K562 (cell line): Measurements from ENCODE around the gene SRSF1. TPM values are rescaled to one million over a fixed set of nuclear protein-coding genes. Genes with fewer than 3 reads are reported as not detected.

Experiments
- ATAC-seq: fragments of 200-7000 bp; cut with Tn5 transposase; 3 replicates; pipeline ENCODE4 v1.9.1; 2020; ENCODE audit warnings: moderate library complexity
- BruUV-seq: library from RNA; stranded (reverse); fragments of 400-500 nt; replicated peaks from 2 replicates; lab custom pipeline; 2021; lab: Mats Ljungman, UMichigan
- CTCF ChIA-PET: fragments of 300-600 bp; formaldehyde crosslinking; extraction: SDS; loops from one replicate; lab custom pipeline; 2021; ENCODE audit warnings: low intra/inter-chr PET ratio; lab: Yijun Ruan, JAX
- POLR2A ChIA-PET: fragments of 300-600, 350-650 bp; sonication (Branson Sonifier 250); formaldehyde crosslinking; extraction: SDS; loops from one replicate; lab custom pipeline; 2021; ENCODE audit warnings: antibody characterized with exemption, inconsistent platforms; lab: Yijun Ruan, JAX
- DNase-seq, 4 experiments: peaks; one replicate each; pipeline versions ENCODE4 v3.0.0 to v3.0.0-alpha.2; 2011 to 2018; ENCODE audit warnings: low spot score in 3 of 4, mixed read lengths in 3 of 4; ENCODE audit errors: extremely low read depth in 1 of 4
- FAIRE-seq: peaks from 2 replicates; lab custom pipeline; 2011; peaks lifted over from hg19 to GRCh38; lab: Jason Lieb, UNC
- H2AFZ ChIP-seq: 2 replicates; pipeline ENCODE4 v1.6.0; 2011; ENCODE audit warnings: low read depth, low read length, control low read depth, inconsistent platforms
- H3K27ac ChIP-seq: fragments of 200-600 bp; 3 replicates; pipeline ENCODE4 v1.8.0; 2011; ENCODE audit warnings: low read depth, mild to moderate bottlenecking, control low read depth, inconsistent platforms, low read length, moderate library complexity, mixed read lengths; ENCODE audit errors: extremely low read depth
- H3K27me3 ChIP-seq, 2 experiments: fragments of 300-600 bp in 1 of 2; 2 replicates in 1 of 2; 3 replicates in 1 of 2; pipeline versions ENCODE4 v1.6.0 to v1.8.0; 2011; ENCODE audit warnings: inconsistent platforms in 2 of 2, low read length in 2 of 2, mild to moderate bottlenecking in 1 of 2, mixed read lengths in 1 of 2, moderate library complexity in 1 of 2; ENCODE audit not compliant: control insufficient read depth in 2 of 2, insufficient read depth in 2 of 2
- H3K36me3 ChIP-seq: fragments of 300-600 bp; 3 replicates; pipeline ENCODE4 v1.8.0; 2011; ENCODE audit warnings: mild to moderate bottlenecking, low read length, inconsistent platforms; ENCODE audit not compliant: control insufficient read depth, insufficient read depth
- H3K4me1 ChIP-seq, 2 experiments: fragments of 200-600 bp in 1 of 2; replicated peaks in 1 of 2; 2 replicates in 1 of 2; 3 replicates in 1 of 2; pipeline versions ENCODE4 v1.5.1 to v1.8.0; 2011; ENCODE audit warnings: inconsistent platforms in 2 of 2, low read length in 2 of 2, mild to moderate bottlenecking in 1 of 2, mixed read lengths in 1 of 2, moderate library complexity in 1 of 2; ENCODE audit not compliant: control insufficient read depth in 2 of 2, insufficient read depth in 2 of 2
- H3K4me2 ChIP-seq: 2 replicates; pipeline ENCODE4 v1.6.1; 2011; ENCODE audit warnings: low read length, control low read depth, inconsistent platforms, mixed read lengths; ENCODE audit not compliant: insufficient read depth
- H3K4me3 ChIP-seq: fragments of 200-600 bp; sonication (generic), shearing (Covaris generic); 2 replicates; pipeline ENCODE4 v1.5.1; 2016; ENCODE audit warnings: control low read depth, inconsistent platforms
- H3K79me2 ChIP-seq: fragments of 200-600 bp; 3 replicates; pipeline ENCODE4 v1.8.0; 2011; ENCODE audit warnings: low read length, inconsistent platforms; ENCODE audit not compliant: control insufficient read depth, insufficient read depth
- H3K9ac ChIP-seq, 2 experiments: 2 replicates each; pipeline versions ENCODE4 v1.6.0 to v1.6.1; 2011; ENCODE audit warnings: low read depth in 2 of 2, low read length in 2 of 2, control low read depth in 1 of 2, inconsistent platforms in 1 of 2, mild to moderate bottlenecking in 1 of 2, mixed read lengths in 1 of 2; ENCODE audit not compliant: insufficient read depth in 1 of 2
- H3K9me1 ChIP-seq: one replicate; pipeline ENCODE4 v1.6.0; 2011; ENCODE audit warnings: inconsistent platforms, mild to moderate bottlenecking, low read length, moderate library complexity; ENCODE audit not compliant: control insufficient read depth, insufficient read depth
- H3K9me3 ChIP-seq: replicated peaks from 2 replicates; pipeline ENCODE4 v1.5.1; 2011; ENCODE audit warnings: low read depth, low read length, inconsistent platforms; ENCODE audit not compliant: control insufficient read depth, insufficient read depth
- H4K20me1 ChIP-seq: replicated peaks from 2 replicates; pipeline ENCODE4 v1.6.1; 2011; ENCODE audit warnings: low read length, inconsistent platforms, mixed read lengths; ENCODE audit not compliant: control insufficient read depth, insufficient read depth
- ERF ChIP-seq: fragments of 450-650 bp; formaldehyde crosslinking; IDR thresholded peaks from 2 replicates; pipeline ENCODE4 v1.4.0; 2020; ENCODE audit warnings: mild to moderate bottlenecking, mixed read lengths
- FOXP4 ChIP-seq: sonication (generic); formaldehyde crosslinking; IDR thresholded peaks from 2 replicates; pipeline ENCODE4 v1.8.0; 2022; ENCODE audit warnings: mild to moderate bottlenecking, missing genetic modification reagents, borderline replicate concordance
- HDGF ChIP-seq: fragments of 450-650 bp; IDR thresholded peaks from 2 replicates; pipeline ENCODE4 v1.6.1; 2016
- MITF ChIP-seq: IDR thresholded peaks from 2 replicates; pipeline ENCODE4 v1.6.1; 2014; ENCODE audit warnings: antibody characterized with exemption
- NEUROD1 ChIP-seq: fragments of 150-350 bp; IDR thresholded peaks from 2 replicates; pipeline ENCODE4 v1.6.1; 2014; ENCODE audit warnings: borderline replicate concordance, low read length, low read depth; ENCODE audit not compliant: partially characterized antibody
- NONO ChIP-seq, 2 experiments: fragments of 200-400 bp in 1 of 2; fragments of 450-650 bp in 1 of 2; formaldehyde crosslinking in 1 of 2; IDR thresholded peaks; 2 replicates each; pipeline ENCODE4 v1.6.1; 2017; ENCODE audit warnings: low read depth in 2 of 2, mild to moderate bottlenecking in 2 of 2, moderate library complexity in 2 of 2, low read length in 1 of 2
- SP1 ChIP-seq: sonication (generic); formaldehyde crosslinking; IDR thresholded peaks from 2 replicates; pipeline ENCODE4 v1.8.1; 2022; ENCODE audit warnings: mild to moderate bottlenecking, missing genetic modification reagents
- ZC3H4 ChIP-seq: sonication (generic); formaldehyde crosslinking; IDR thresholded peaks from 2 replicates; pipeline ENCODE4 v1.9.0; 2021; ENCODE audit warnings: missing genetic modification reagents, borderline replicate concordance
- ZNF146 ChIP-seq: IDR thresholded peaks from one replicate; pipeline ENCODE4 v1.6.1; 2018; ENCODE audit warnings: missing compliant biosample characterization; ENCODE audit not compliant: unreplicated experiment
- ZNF239 ChIP-seq: fragments of 250-450 bp; sonication (Bioruptor Pico); IDR thresholded peaks from 2 replicates; pipeline ENCODE4 v1.4.0; 2020; ENCODE audit warnings: mild to moderate bottlenecking
- ZNF311 ChIP-seq: fragments of 250-450 bp; sonication (Bioruptor Pico); IDR thresholded peaks from 2 replicates; pipeline ENCODE4 v1.4.0; 2020; ENCODE audit warnings: mild to moderate bottlenecking, moderate library complexity
- ZNF583 ChIP-seq: fragments of 250-450 bp; sonication (Bioruptor Pico); IDR thresholded peaks from 2 replicates; pipeline ENCODE4 v1.4.0; 2020
- ZNF740 ChIP-seq, 3 experiments: fragments of 200-800 bp in 1 of 3; sonication (Bioruptor generic) in 1 of 3; sonication (generic) in 1 of 3; formaldehyde crosslinking in 1 of 3; IDR thresholded peaks; 2 replicates each; pipeline versions ENCODE4 v1.6.1 to v1.8.0; 2016 to 2022; ENCODE audit warnings: mild to moderate bottlenecking in 2 of 3, missing compliant biosample characterization in 2 of 3, missing genetic modification characterization in 2 of 3, missing genetic modification reagents in 1 of 3
- WGBS: fragments of 100-300 bp; shearing (Covaris generic); methylation state at CpG from one replicate; pipeline ENCODE4 v1.1.6; 2016; ENCODE audit warnings: low coverage, mixed read lengths; ENCODE audit not compliant: insufficient coverage; ENCODE audit errors: missing lambda C conversion rate; 5-methylcytosine and 5-hydroxymethylcytosine counted together
- in situ Hi-C: fragments of 300-500 bp; cut with MboI; formaldehyde crosslinking; loops from 4 replicates; pipeline ENCODE4 v1.15.0; 2018; ENCODE audit warnings: inconsistent platforms, mixed read lengths
- intact Hi-C: fragments of 100-400 bp; cut with micrococcal nuclease; formaldehyde crosslinking; loops from 2 replicates; pipeline ENCODE4 v1.14.2; 2022
- polyA plus RNA-seq, 8 experiments: library from polyadenylated mRNA; depleted of rRNA in 4 of 8; stranded (reverse) in 5 of 8; unstranded in 3 of 8; fragments of >200 nt; fragmentation: Nextera tagmentation in 2 of 8; fragmentation: Illumina TruSeq in 1 of 8; extraction: Ambion mirVana in 2 of 8; extraction: Trizol in 1 of 8; gene quantifications; 2 replicates each; pipeline versions ENCODE4 v1.2.1 to v1.2.3, GENCODE V29; 2011 to 2014; ENCODE audit warnings: inconsistent platforms in 1 of 8, missing spikeins in 1 of 8
- total RNA-seq, 7 experiments: library from RNA; depleted of rRNA in 6 of 7; stranded (reverse); fragments of >200 nt in 6 of 7; fragmentation: Illumina TruSeq in 2 of 7; extraction: Trizol in 2 of 7; gene quantifications; 2 replicates each; pipeline versions ENCODE4 v1.2.1 to v1.2.3, GENCODE V29; 2011 to 2021; ENCODE audit warnings: low replicate concordance in 1 of 7
- TF ChIP-seq, protein P1 (sequence below): fragments of 250-450 bp; sonication (Bioruptor Pico); IDR thresholded peaks from 2 replicates; pipeline ENCODE4 v1.4.0; 2020; ENCODE audit warnings: borderline replicate concordance
- TF ChIP-seq, protein P2 (sequence below): sonication (generic); formaldehyde crosslinking; IDR thresholded peaks from 2 replicates; pipeline ENCODE4 v1.8.0; 2022; ENCODE audit warnings: mild to moderate bottlenecking, low read depth, missing genetic modification reagents

SRSF1 gene
- total and polyA plus RNA-seq, 9 of the 15 experiments (the other 6 are each of a cell fraction or from before 2014, with no cell fraction given): 77.8 to 559 (median 442) TPM

- H3K4me3 ChIP-seq: no peak overlapping the region
- H3K4me1 ChIP-seq: peaks cover 0 to 10% of the 10 kb centered on the region in 2 experiments; a peak in 2 of 5 replicates
- H3K4me2 ChIP-seq: no peak overlapping the region
- no peak overlapping the region for H3K27ac ChIP-seq
- H2AFZ ChIP-seq: no peak overlapping the region
- intact Hi-C loops (no loop called here), in situ Hi-C loops (no loop called here)
- H4K20me1 ChIP-seq: peaks cover 5% of the 10 kb centered on the region; the same call in 1 of the 2 replicates
- no peaks in the 10 kb centered on the region for H3K9me3 ChIP-seq
- DNase-seq (no peak), ATAC-seq (no peak), FAIRE-seq (no peak)
- no peaks in the 10 kb centered on the region for H3K27me3 ChIP-seq
- no peaks in the 10 kb centered on the region for H3K9me1 ChIP-seq
- peaks cover 91% of the 10 kb centered on the region for H3K36me3 ChIP-seq
- ChIA-PET CTCF (no interaction called here), POLR2A (interaction anchor here (0.8 to 2.6 kb wide), 2 partner anchors 9 to 19 kb away, joined by 3 to 11 read pairs; no protein-coding TSS in a partner anchor)
- no TSS peak for BruUV-seq
- H3K79me2 ChIP-seq: peaks cover 37% of the 10 kb centered on the region
- WGBS: 93% methylated on average over 4 of the region's 4 CpGs
- no peak overlapping the region for H3K9ac ChIP-seq
- TF ChIP-seq ZNF311 (CRISPR knock-in tag) (no peak), NONO (IDR thresholded peaks at IDR 0.05; ENCODE audit: low read depth in 2 of 2, low read length in 1 of 2) (no peak), ERF (no peak), ZC3H4 (CRISPR knock-in tag) (no peak), ZNF583 (CRISPR knock-in tag) (no peak), FOXP4 (CRISPR knock-in tag) (no peak), ZNF740 (CRISPR knock-in tag; IDR thresholded peaks at IDR 0.05) (no peak), ZNF740 (tag; IDR thresholded peaks at IDR 0.05) (no peak), NEUROD1 (no peak), ZNF146 (no peak), HDGF (no peak), ZNF239 (CRISPR knock-in tag) (no peak), SP1 (no peak), MITF (no peak)
- TF ChIP-seq, protein P1, sequence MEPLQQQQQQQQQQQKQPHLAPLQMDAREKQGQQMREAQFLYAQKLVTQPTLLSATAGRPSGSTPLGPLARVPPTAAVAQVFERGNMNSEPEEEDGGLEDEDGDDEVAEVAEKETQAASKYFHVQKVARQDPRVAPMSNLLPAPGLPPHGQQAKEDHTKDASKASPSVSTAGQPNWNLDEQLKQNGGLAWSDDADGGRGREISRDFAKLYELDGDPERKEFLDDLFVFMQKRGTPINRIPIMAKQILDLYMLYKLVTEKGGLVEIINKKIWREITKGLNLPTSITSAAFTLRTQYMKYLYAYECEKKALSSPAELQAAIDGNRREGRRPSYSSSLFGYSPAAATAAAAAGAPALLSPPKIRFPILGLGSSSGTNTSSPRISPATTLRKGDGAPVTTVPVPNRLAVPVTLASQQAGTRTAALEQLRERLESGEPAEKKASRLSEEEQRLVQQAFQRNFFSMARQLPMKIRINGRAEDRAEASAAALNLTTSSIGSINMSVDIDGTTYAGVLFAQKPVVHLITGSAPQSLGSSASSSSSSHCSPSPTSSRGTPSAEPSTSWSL (CRISPR knock-in tag): no peak
- TF ChIP-seq, protein P2, sequence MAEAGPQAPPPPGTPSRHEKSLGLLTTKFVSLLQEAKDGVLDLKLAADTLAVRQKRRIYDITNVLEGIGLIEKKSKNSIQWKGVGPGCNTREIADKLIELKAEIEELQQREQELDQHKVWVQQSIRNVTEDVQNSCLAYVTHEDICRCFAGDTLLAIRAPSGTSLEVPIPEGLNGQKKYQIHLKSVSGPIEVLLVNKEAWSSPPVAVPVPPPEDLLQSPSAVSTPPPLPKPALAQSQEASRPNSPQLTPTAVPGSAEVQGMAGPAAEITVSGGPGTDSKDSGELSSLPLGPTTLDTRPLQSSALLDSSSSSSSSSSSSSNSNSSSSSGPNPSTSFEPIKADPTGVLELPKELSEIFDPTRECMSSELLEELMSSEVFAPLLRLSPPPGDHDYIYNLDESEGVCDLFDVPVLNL (CRISPR knock-in tag): no peak
Measured at GRCh38 chr17:57980522-57980921, 26.5 kb downstream of the SRSF1 start.
